ENCODE results near the gene ALDH9A1. TPM values are rescaled to one million over a fixed set of nuclear protein-coding genes. Genes with fewer than 3 reads are reported as not detected.
"Not testable (repeated sequence)": the region's sequence is repeated elsewhere in the genome, so short reads cannot be mapped to it uniquely, and the experiment has no call there.

Gene ALDH9A1
- total and polyA plus RNA-seq, 5 donors, result 34.5 to 49.7 (median 44.8) TPM

- 67% methylated on average over 5 of the region's 5 CpGs for WGBS
- intact Hi-C loops (cut with DNase I), result no loop called here
- Histone ChIP-seq H3K9me3 (ENCODE audit: control insufficient read depth, low read length) (peaks cover 1% of the 10 kb centered on the region), H3K27ac (ENCODE audit: low read length) (no peak overlapping the region), H3K4me3 (ENCODE audit: low read length) (no peak overlapping the region), H3K27me3 (ENCODE audit: control insufficient read depth, insufficient read depth) (no peaks in the 10 kb centered on the region), H3K4me1 (ENCODE audit: control insufficient read depth, insufficient read depth, low read length) (peaks cover 1% of the 10 kb centered on the region)
- ATAC-seq (no peak), DNase-seq (no peak)
Observed at GRCh38 chr1:165666152-165666825, 32.1 kb downstream of the ALDH9A1 start.

- intact Hi-C loops (cut with DNase I), result no loop called here
- 76% methylated on average over 3 of the region's 3 CpGs for WGBS
- no peak for DNase-seq
- Histone ChIP-seq H3K27ac (ENCODE audit: low read length) (no peak overlapping the region), H3K9me3 (ENCODE audit: control insufficient read depth, low read length) (no peaks in the 10 kb centered on the region), H3K4me1 (ENCODE audit: control insufficient read depth, insufficient read depth, low read length) (no peaks in the 10 kb centered on the region), H3K27me3 (ENCODE audit: control insufficient read depth, insufficient read depth) (no peaks in the 10 kb centered on the region), H3K4me3 (ENCODE audit: low read length) (no peak overlapping the region)
- ATAC-seq, result no peak
Observed at GRCh38 chr1:165662186-165662585, 36.2 kb downstream of the ALDH9A1 start.

- H3K9me3 ChIP-seq (ENCODE audit: control insufficient read depth, low read length), result no peaks in the 10 kb centered on the region
- ATAC-seq (no peak), DNase-seq (no peak)
- H3K27me3 ChIP-seq (ENCODE audit: control insufficient read depth, insufficient read depth), result no peaks in the 10 kb centered on the region
- H3K4me3 ChIP-seq (ENCODE audit: low read length), result no peak overlapping the region
- no peak overlapping the region for H3K27ac ChIP-seq (ENCODE audit: low read length)
- H3K4me1 ChIP-seq (ENCODE audit: control insufficient read depth, insufficient read depth, low read length), result no peaks in the 10 kb centered on the region
- WGBS, result 82% methylated on average over 2 of the region's 2 CpGs
- intact Hi-C loops (cut with DNase I), result no loop called here
Observed at GRCh38 chr1:165661703-165662102, 36.7 kb downstream of the ALDH9A1 start.

GRCh38 chr1:165659581-165659895 lies 38.8 kb downstream of the ALDH9A1 start:
- ATAC-seq (no peak), DNase-seq (no peak)
- H3K4me1 ChIP-seq (ENCODE audit: control insufficient read depth, insufficient read depth, low read length), result no peaks in the 10 kb centered on the region
- H3K27me3 ChIP-seq (ENCODE audit: control insufficient read depth, insufficient read depth), result no peaks in the 10 kb centered on the region
- 53% methylated on average over 3 of the region's 3 CpGs for WGBS
- intact Hi-C loops (cut with DNase I), result no loop called here
- H3K9me3 ChIP-seq (ENCODE audit: control insufficient read depth, low read length), result no peaks in the 10 kb centered on the region
- no peak overlapping the region for H3K4me3 ChIP-seq (ENCODE audit: low read length)
- no peak overlapping the region for H3K27ac ChIP-seq (ENCODE audit: low read length)

GRCh38 chr1:165658766-165659580 lies 39.4 kb downstream of the ALDH9A1 start:
- H3K27me3 ChIP-seq (ENCODE audit: control insufficient read depth, insufficient read depth); ATAC-seq; intact Hi-C loops (cut with DNase I); H3K27ac ChIP-seq (ENCODE audit: low read length); H3K4me1 ChIP-seq (ENCODE audit: control insufficient read depth, insufficient read depth, low read length); H3K9me3 ChIP-seq (ENCODE audit: control insufficient read depth, low read length); H3K4me3 ChIP-seq (ENCODE audit: low read length); DNase-seq: not testable (repeated sequence)
- 97% methylated on average over 9 of the region's 9 CpGs for WGBS

- Histone ChIP-seq H3K9me3 (ENCODE audit: control insufficient read depth, low read length) (no peaks in the 10 kb centered on the region), H3K4me3 (ENCODE audit: low read length) (no peak overlapping the region), H3K4me1 (ENCODE audit: control insufficient read depth, insufficient read depth, low read length) (peaks cover 2% of the 10 kb centered on the region), H3K27ac (ENCODE audit: low read length) (no peak overlapping the region), H3K27me3 (ENCODE audit: control insufficient read depth, insufficient read depth) (no peaks in the 10 kb centered on the region)
- 89% methylated on average over 9 of the region's 9 CpGs for WGBS
- ATAC-seq, result no peak
- DNase-seq, result no peak
- intact Hi-C loops (cut with DNase I), result no loop called here
Observed at GRCh38 chr1:165650981-165651625, 47.3 kb downstream of the ALDH9A1 start.

- WGBS, result 79% methylated on average over 7 of the region's 7 CpGs
- Histone ChIP-seq H3K9me3 (ENCODE audit: control insufficient read depth, low read length) (no peaks in the 10 kb centered on the region), H3K4me3 (ENCODE audit: low read length) (no peak overlapping the region), H3K4me1 (ENCODE audit: control insufficient read depth, insufficient read depth, low read length) (peaks cover 4% of the 10 kb centered on the region), H3K27ac (ENCODE audit: low read length) (no peak overlapping the region), H3K27me3 (ENCODE audit: control insufficient read depth, insufficient read depth) (no peaks in the 10 kb centered on the region)
- DNase-seq (no peak), ATAC-seq (no peak)
- intact Hi-C loops (cut with DNase I), result no loop called here
Observed at GRCh38 chr1:165648919-165649572, 49.3 kb downstream of the ALDH9A1 start.

- ATAC-seq, result peak; percentile 31 to 49
- 71% methylated on average over 4 of the region's 4 CpGs for WGBS
- no peaks in the 10 kb centered on the region for H3K9me3 ChIP-seq (ENCODE audit: control insufficient read depth, low read length)
- DNase-seq, result no peak
- intact Hi-C loops (cut with DNase I), result no loop called here
- H3K4me3 ChIP-seq (ENCODE audit: low read length), result no peak overlapping the region
- H3K27me3 ChIP-seq (ENCODE audit: control insufficient read depth, insufficient read depth), result no peaks in the 10 kb centered on the region
- no peak overlapping the region for H3K27ac ChIP-seq (ENCODE audit: low read length)
- H3K4me1 ChIP-seq (ENCODE audit: control insufficient read depth, insufficient read depth, low read length), result peaks cover 4% of the 10 kb centered on the region
Observed at GRCh38 chr1:165647970-165648369, 50.4 kb downstream of the ALDH9A1 start.

GRCh38 chr1:165647517-165647916 lies 50.8 kb downstream of the ALDH9A1 start:
- no peaks in the 10 kb centered on the region for H3K9me3 ChIP-seq (ENCODE audit: control insufficient read depth, low read length)
- no peak overlapping the region for H3K27ac ChIP-seq (ENCODE audit: low read length)
- no peak overlapping the region for H3K4me3 ChIP-seq (ENCODE audit: low read length)
- ATAC-seq (no peak), DNase-seq (no peak)
- intact Hi-C loops (cut with DNase I), result no loop called here
- peaks cover 4% of the 10 kb centered on the region for H3K4me1 ChIP-seq (ENCODE audit: control insufficient read depth, insufficient read depth, low read length)
- no peaks in the 10 kb centered on the region for H3K27me3 ChIP-seq (ENCODE audit: control insufficient read depth, insufficient read depth)

GRCh38 chr1:165645654-165646366 lies 52.6 kb downstream of the ALDH9A1 start:
- H3K4me1 ChIP-seq (ENCODE audit: control insufficient read depth, insufficient read depth, low read length), result peaks cover 8% of the 10 kb centered on the region
- no peaks in the 10 kb centered on the region for H3K27me3 ChIP-seq (ENCODE audit: control insufficient read depth, insufficient read depth)
- DNase-seq (peak in 2 of 3 donors; percentile 28 to 50), ATAC-seq (peak; percentile 76 to 80)
- no peak overlapping the region for H3K27ac ChIP-seq (ENCODE audit: low read length)
- H3K9me3 ChIP-seq (ENCODE audit: control insufficient read depth, low read length), result no peaks in the 10 kb centered on the region
- H3K4me3 ChIP-seq (ENCODE audit: low read length), result no peak overlapping the region
- 69% methylated on average over 8 of the region's 8 CpGs for WGBS
- intact Hi-C loops (cut with DNase I), result no loop called here
